Activated CD8-positive, alpha-beta T cell treated with anti-CD3 and anti-CD28 coated beads, Interleukin-2, amount 10 ng/mL, durations not matched to agents 7 days and 5 days (primary cell): ENCODE data around the gene FAM120AOS. TPM values are rescaled to one million over a fixed set of nuclear protein-coding genes. Genes with fewer than 3 reads are reported as not detected.
A peak's percentile ranks its signal among the peaks of the same experiment; 100 is the strongest.

Experiments used
- ATAC-seq: fragments of 150-1000 bp; cut with Tn5 transposase; one replicate; pipeline ENCODE4 v1.10.0; 2021; ENCODE audit warnings: moderate library complexity
- CTCF ChIA-PET: fragments of 350-600 bp; sonication (Branson Sonifier 250); formaldehyde crosslinking; loops from one replicate; lab custom pipeline; 2021; ENCODE audit warnings: antibody characterized with exemption; lab: Charles Lee
- POLR2A ChIA-PET: fragments of 350-600 bp; sonication (Branson Sonifier 250); formaldehyde crosslinking; loops from one replicate; lab custom pipeline; 2021; ENCODE audit warnings: antibody characterized with exemption; lab: Charles Lee
- DNase-seq: peaks from one replicate; pipeline ENCODE4 v3.0.0-alpha.2; 2020
- H3K27ac Mint-ChIP-seq: one replicate; pipeline ENCODE4 v1.8.0; 2021; ENCODE audit warnings: mild to moderate bottlenecking, mixed read lengths
- H3K27me3 Mint-ChIP-seq: one replicate; pipeline ENCODE4 v1.8.0; 2021; ENCODE audit warnings: low read depth, mixed read lengths
- H3K36me3 Mint-ChIP-seq: one replicate; pipeline ENCODE4 v1.8.0; 2021; ENCODE audit warnings: low read depth, mixed read lengths
- H3K4me1 Mint-ChIP-seq: one replicate; pipeline ENCODE4 v1.8.0; 2021; ENCODE audit warnings: low read depth, mixed read lengths
- H3K4me3 Mint-ChIP-seq: one replicate; pipeline ENCODE4 v1.8.0; 2021; ENCODE audit warnings: mild to moderate bottlenecking, mixed read lengths
- H3K9me3 Mint-ChIP-seq: one replicate; pipeline ENCODE4 v1.8.0; 2022; ENCODE audit warnings: mixed read lengths; ENCODE audit not compliant: insufficient read depth
- total RNA-seq, 2 experiments: library from RNA; stranded (reverse); gene quantifications; one replicate each; pipeline ENCODE4 v1.2.3, GENCODE V29; 2021

Gene FAM120AOS
- total RNA-seq, 2 experiments from 2014 or later: 35.1 to 36.5 TPM

DNA sequence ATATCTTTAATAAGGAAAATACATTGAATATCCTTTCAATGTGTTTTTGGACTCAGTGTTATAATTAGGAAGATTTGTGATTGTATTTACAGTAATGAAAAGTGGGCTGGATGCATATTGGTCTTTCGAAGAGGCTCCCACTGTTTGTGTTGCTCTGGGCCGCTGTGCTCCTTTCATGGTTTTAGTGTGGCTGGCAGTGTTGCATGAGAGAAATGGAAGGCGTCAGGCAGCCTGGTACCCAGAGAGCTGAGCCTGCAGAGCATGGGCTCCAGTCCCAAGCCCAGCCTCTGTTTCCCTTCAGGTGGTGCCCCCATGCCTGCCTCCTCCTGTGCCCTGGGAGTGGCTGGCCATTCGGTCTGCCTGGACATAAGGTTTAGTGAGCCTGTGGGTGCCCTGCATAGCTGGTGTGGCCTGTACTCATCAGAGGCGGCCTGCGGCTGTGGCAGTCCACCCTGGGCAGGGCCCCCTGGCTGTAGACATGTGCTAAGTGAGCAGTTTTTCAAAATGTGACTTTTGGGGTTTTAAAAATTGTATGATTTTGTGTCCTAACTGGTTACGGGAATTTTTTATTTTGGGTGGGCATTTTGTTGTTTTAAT is 27.4 kb upstream of the FAM120AOS start:
- DNase-seq (no peak), ATAC-seq (no peak)
- no peaks in the 10 kb centered on the region for H3K9me3 Mint-ChIP-seq
- H3K27me3 Mint-ChIP-seq: no peaks in the 10 kb centered on the region
- no peak overlapping the region for H3K4me3 Mint-ChIP-seq
- peaks cover 61% of the 10 kb centered on the region for H3K36me3 Mint-ChIP-seq
- no peak overlapping the region for H3K27ac Mint-ChIP-seq
- ChIA-PET POLR2A (no interaction called here), CTCF (no interaction called here)
- peaks cover 10% of the 10 kb centered on the region for H3K4me1 Mint-ChIP-seq

GRCh38 chr9:93480262-93480661 is 26.9 kb upstream of the FAM120AOS start:
- Mint-ChIP-seq H3K9me3 (no peaks in the 10 kb centered on the region), H3K36me3 (peaks cover 61% of the 10 kb centered on the region), H3K4me3 (no peak overlapping the region), H3K4me1 (peaks cover 14% of the 10 kb centered on the region), H3K27me3 (no peaks in the 10 kb centered on the region), H3K27ac (no peak overlapping the region)
- no peak for ATAC-seq
- CTCF ChIA-PET: no interaction called here
- POLR2A ChIA-PET: no interaction called here
- DNase-seq: no peak

DNA sequence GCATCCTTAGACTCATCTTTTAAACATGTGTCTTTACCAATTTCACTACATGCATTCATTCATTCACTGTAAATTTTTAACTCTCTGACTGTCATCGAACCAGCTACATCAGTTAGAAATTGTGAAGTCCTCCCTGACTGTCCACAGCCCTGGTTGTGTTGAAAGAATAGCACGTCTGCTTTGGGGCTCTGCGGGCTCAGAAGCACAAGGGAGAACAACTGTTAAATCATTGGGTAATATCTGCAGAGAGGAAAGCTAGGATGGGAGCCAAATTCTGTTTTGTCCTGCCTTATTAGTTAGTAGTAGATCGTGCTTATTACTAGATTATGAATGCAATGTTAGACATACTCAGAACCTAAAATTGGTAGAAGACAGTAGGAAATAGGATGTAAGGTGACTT is 26.3 kb upstream of the FAM120AOS start:
- H3K27me3 Mint-ChIP-seq: no peaks in the 10 kb centered on the region
- CTCF ChIA-PET: no interaction called here
- no peaks in the 10 kb centered on the region for H3K9me3 Mint-ChIP-seq
- peaks cover 58% of the 10 kb centered on the region for H3K36me3 Mint-ChIP-seq
- peaks cover 14% of the 10 kb centered on the region for H3K4me1 Mint-ChIP-seq
- DNase-seq (no peak), ATAC-seq (no peak)
- POLR2A ChIA-PET: no interaction called here
- H3K27ac Mint-ChIP-seq: no peak overlapping the region
- no peak overlapping the region for H3K4me3 Mint-ChIP-seq

DNA sequence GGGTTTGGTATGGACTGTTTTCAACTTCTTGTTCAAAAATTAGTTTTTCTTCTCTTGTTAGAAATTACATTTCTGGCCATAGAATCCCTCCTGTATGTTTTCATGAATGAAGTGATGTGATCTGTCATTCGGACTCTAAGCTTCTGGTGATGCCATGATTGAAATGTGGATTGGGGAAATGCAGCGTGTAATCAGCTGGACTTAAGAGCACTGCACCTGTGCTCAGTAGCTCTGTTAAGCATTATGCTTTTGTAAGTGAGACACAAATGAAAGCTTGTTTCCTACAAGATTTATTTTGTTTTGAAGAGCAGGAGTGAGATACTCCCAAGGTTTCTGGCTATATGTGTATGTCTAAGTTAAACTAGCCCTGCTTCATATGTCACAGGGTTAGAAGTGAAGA is 24.0 kb upstream of the FAM120AOS start:
- Mint-ChIP-seq H3K9me3 (no peaks in the 10 kb centered on the region), H3K27me3 (no peaks in the 10 kb centered on the region), H3K36me3 (peaks cover 53% of the 10 kb centered on the region), H3K4me3 (no peak overlapping the region), H3K27ac (no peak overlapping the region), H3K4me1 (peaks cover 14% of the 10 kb centered on the region)
- CTCF ChIA-PET: interaction anchor here (0.8 to 2.3 kb wide), 5 partner anchors 12 to 166 kb away, joined by 3 to 8 read pairs (median 4); no protein-coding TSS in a partner anchor
- DNase-seq (no peak), ATAC-seq (no peak)
- POLR2A ChIA-PET: no interaction called here

DNA sequence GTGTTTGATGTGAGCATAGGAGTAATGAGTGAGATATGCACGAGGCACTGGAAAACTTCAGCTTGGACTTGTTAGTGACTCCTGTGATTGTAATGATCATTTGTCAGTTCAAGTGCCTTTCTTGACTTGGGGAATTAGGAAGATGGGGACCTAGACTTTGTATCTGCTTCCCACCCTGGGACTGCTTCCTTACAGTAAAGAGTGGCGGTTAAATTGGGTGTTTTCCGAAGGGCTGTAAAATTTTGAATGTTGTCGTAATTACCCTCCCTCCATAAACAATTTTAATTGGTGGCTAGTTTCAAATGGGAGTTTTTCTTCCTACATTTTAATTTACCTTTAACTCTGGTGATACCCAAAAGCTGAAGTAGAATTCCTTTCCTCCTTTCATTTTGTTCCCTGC is 23.5 kb upstream of the FAM120AOS start:
- Mint-ChIP-seq H3K4me1 (peaks cover 14% of the 10 kb centered on the region), H3K4me3 (no peak overlapping the region), H3K27me3 (no peaks in the 10 kb centered on the region), H3K27ac (no peak overlapping the region), H3K9me3 (no peaks in the 10 kb centered on the region), H3K36me3 (peaks cover 56% of the 10 kb centered on the region)
- ATAC-seq (no peak), DNase-seq (no peak)
- CTCF ChIA-PET: interaction anchor here (0.6 to 2.3 kb wide), 4 partner anchors 11 to 89 kb away, joined by 3 to 8 read pairs (median 5); no protein-coding TSS in a partner anchor
- POLR2A ChIA-PET: no interaction called here

DNA sequence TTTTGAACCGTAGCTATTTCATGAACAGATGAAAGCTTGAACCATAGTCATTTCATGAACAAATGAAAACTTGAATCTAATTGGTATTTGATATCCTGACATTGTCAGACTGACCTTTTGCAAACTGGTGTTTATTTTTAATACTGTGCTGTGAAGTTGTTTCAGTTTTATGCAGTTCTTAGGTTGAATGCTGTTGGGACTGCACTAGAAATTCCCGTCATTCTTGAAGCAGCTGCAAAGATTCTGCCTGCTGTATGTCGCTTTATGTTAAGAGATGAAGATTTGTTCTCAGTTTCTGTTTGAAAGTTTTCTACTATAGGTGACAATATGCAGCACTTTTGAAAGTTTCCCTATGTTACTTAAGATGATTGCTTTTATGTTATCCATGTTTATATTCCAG is 22.5 kb upstream of the FAM120AOS start:
- ATAC-seq (no peak), DNase-seq (no peak)
- CTCF ChIA-PET: no interaction called here
- POLR2A ChIA-PET: no interaction called here
- Mint-ChIP-seq H3K27me3 (no peaks in the 10 kb centered on the region), H3K27ac (peak overlapping the region; percentile 18), H3K9me3 (no peaks in the 10 kb centered on the region), H3K4me1 (peaks cover 17% of the 10 kb centered on the region), H3K4me3 (no peak overlapping the region), H3K36me3 (peaks cover 55% of the 10 kb centered on the region)

DNA sequence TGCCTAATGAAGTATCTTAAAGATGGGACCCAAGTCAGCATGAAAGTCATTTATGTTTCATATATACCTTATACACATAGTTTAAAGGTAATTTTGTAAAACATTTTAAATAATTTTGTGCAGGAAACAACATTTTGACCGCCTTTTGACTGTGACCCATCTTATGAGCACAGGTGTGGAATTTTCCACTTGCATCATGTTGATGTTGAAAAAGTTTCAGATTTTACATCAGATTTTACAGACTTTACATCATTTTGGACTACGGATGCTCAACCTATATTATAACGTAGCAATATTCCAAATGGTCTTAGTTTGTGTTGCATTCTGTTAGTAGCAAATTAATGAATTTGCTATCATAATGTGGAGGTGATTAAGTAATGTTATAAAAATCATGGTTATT is 21.7 kb upstream of the FAM120AOS start:
- Mint-ChIP-seq H3K4me3 (no peak overlapping the region), H3K27ac (no peak overlapping the region), H3K9me3 (no peaks in the 10 kb centered on the region), H3K4me1 (peaks cover 22% of the 10 kb centered on the region), H3K36me3 (peaks cover 56% of the 10 kb centered on the region), H3K27me3 (no peaks in the 10 kb centered on the region)
- POLR2A ChIA-PET: no interaction called here
- no peak for DNase-seq
- CTCF ChIA-PET: no interaction called here
- no peak for ATAC-seq

DNA sequence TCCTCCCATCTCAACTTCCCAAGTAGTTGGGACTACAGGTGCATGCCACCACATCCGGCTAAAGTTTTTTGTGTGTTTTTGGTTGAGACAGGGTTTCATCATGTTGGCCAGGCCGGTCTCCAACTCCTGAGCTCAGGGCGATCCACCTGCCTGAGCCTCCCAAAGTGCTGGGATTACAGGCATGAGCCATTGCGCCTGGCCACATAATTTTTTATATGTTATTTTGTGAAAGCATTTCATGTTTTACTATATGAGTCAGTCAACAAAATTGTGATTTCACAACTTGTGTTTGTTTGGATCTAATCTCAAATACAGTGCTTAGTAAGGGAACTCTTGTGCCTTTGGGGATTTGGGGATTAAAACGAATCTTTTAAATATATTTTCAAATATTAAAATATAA is 20.0 kb upstream of the FAM120AOS start:
- Mint-ChIP-seq H3K27me3 (no peaks in the 10 kb centered on the region), H3K27ac (no peak overlapping the region), H3K4me3 (no peak overlapping the region), H3K36me3 (peaks cover 49% of the 10 kb centered on the region), H3K9me3 (no peaks in the 10 kb centered on the region), H3K4me1 (peaks cover 29% of the 10 kb centered on the region)
- no peak for ATAC-seq
- POLR2A ChIA-PET: interaction anchor here (1.6 kb wide), 1 partner anchor 20 kb away, joined by 4 read pairs; the partner anchor contains the start of gene FAM120AOS
- CTCF ChIA-PET: interaction anchor here (1.2 to 2.1 kb wide), 4 partner anchors 9 to 93 kb away, joined by 5 to 12 read pairs (median 6); partner anchors contain the start of gene FAM120AOS
- DNase-seq: no peak

DNA sequence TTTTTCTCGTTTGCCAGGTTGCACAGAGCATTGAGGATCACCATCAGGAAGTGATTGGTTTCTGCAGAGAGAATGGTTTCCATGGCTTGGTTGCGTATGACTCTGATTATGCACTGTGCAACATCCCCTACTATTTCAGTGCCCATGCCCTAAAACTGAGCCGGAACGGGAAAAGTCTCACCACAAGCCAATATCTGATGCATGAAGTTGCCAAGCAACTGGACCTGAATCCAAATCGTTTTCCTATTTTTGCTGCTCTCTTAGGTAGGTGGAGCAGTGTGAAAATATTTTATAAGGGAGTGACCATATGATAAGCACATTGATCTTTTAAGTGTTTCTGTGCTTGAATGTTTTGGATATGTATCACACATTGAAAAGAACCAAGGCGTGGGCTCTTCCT is 17.7 kb upstream of the FAM120AOS start:
- Mint-ChIP-seq H3K4me1 (peaks cover 51% of the 10 kb centered on the region), H3K36me3 (peaks cover 38% of the 10 kb centered on the region), H3K9me3 (no peaks in the 10 kb centered on the region), H3K27me3 (no peaks in the 10 kb centered on the region), H3K4me3 (no peak overlapping the region), H3K27ac (no peak overlapping the region)
- ATAC-seq: no peak
- ChIA-PET CTCF (interaction anchor here (1.5 kb wide), 1 partner anchor 362 kb away, joined by 5 read pairs; no protein-coding TSS in a partner anchor), POLR2A (interaction anchor here (1.2 to 2.1 kb wide), 2 partner anchors 18 to 20 kb away, joined by 4 to 7 read pairs; partner anchors contain the start of genes FAM120A and FAM120AOS)
- DNase-seq: no peak

- Mint-ChIP-seq H3K9me3 (no peaks in the 10 kb centered on the region), H3K4me1 (peaks cover 53% of the 10 kb centered on the region), H3K27me3 (no peaks in the 10 kb centered on the region), H3K4me3 (no peak overlapping the region), H3K27ac (peak overlapping the region; percentile 15), H3K36me3 (peaks cover 36% of the 10 kb centered on the region)
- ChIA-PET CTCF (no interaction called here), POLR2A (interaction anchor here (1.2 to 2.1 kb wide), 2 partner anchors 17 to 19 kb away, joined by 4 to 7 read pairs; partner anchors contain the start of genes FAM120A and FAM120AOS)
- DNase-seq (no peak), ATAC-seq (no peak)
Measured at GRCh38 chr9:93470391-93470790, 17.0 kb upstream of the FAM120AOS start.

GRCh38 chr9:93468763-93469456 is 15.5 kb upstream of the FAM120AOS start:
- Mint-ChIP-seq H3K4me1 (peaks cover 65% of the 10 kb centered on the region), H3K27me3 (no peaks in the 10 kb centered on the region), H3K4me3 (no peak overlapping the region), H3K9me3 (no peaks in the 10 kb centered on the region), H3K27ac (peak overlapping the region; percentile 58), H3K36me3 (peaks cover 38% of the 10 kb centered on the region)
- DNase-seq (no peak), ATAC-seq (no peak)
- ChIA-PET POLR2A (interaction anchor here (1.0 to 2.1 kb wide), 2 partner anchors 18 to 98 kb away, joined by 7 read pairs; partner anchors contain the start of gene FAM120A), CTCF (interaction anchor here (1.3 kb wide), 1 partner anchor 17 kb away, joined by 4 read pairs; the partner anchor contains the start of gene FAM120A)

GRCh38 chr9:93467462-93467861 is 14.1 kb upstream of the FAM120AOS start:
- peaks cover 80% of the 10 kb centered on the region for H3K4me1 Mint-ChIP-seq
- ATAC-seq: no peak
- peaks cover 37% of the 10 kb centered on the region for H3K36me3 Mint-ChIP-seq
- ChIA-PET POLR2A (no interaction called here), CTCF (interaction anchor here (1.3 kb wide), 1 partner anchor 16 kb away, joined by 4 read pairs; the partner anchor contains the start of gene FAM120A)
- H3K27ac Mint-ChIP-seq: peak overlapping the region; percentile 32
- no peak overlapping the region for H3K4me3 Mint-ChIP-seq
- H3K9me3 Mint-ChIP-seq: no peaks in the 10 kb centered on the region
- no peak for DNase-seq
- no peaks in the 10 kb centered on the region for H3K27me3 Mint-ChIP-seq
